GM18502 (cell line): ENCODE data around the gene DYNLL2.
"Not testable (repeated sequence)": the region's sequence is repeated elsewhere in the genome, so short reads cannot be mapped to it uniquely, and the experiment has no call there.

ENCODE experiments used
- ATAC-seq: cut with Tn5 transposase; IDR thresholded peaks from one replicate; pipeline ENCODE4 v1.9.1; 2021; ENCODE audit warnings: mild to moderate bottlenecking; ENCODE audit not compliant: unreplicated experiment, poor library complexity

Gene DYNLL2

DNA sequence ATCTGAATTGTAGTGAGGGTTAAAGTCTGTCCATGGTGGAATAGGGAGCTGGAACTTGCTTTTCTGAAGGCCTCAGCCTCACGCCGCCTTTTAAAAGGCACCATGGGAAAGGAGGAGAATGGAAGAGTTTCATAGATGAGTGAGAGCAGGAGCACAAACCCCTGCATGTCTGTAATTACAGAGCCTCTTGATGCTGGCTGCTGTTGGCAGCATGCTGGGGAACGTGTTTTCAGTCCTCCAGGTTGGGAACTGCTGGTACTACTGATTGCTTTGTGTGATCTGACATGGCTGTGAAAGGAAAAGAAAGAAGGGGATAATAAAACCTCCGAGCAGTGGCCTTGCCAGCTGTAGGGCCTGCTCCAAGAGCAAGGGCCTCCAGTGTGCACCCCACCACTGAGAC, 16.8 kb upstream of the DYNLL2 start:
- no peak for ATAC-seq

GRCh38 chr17:58072862-58073261, 10.4 kb upstream of the DYNLL2 start:
- no peak for ATAC-seq

DNA sequence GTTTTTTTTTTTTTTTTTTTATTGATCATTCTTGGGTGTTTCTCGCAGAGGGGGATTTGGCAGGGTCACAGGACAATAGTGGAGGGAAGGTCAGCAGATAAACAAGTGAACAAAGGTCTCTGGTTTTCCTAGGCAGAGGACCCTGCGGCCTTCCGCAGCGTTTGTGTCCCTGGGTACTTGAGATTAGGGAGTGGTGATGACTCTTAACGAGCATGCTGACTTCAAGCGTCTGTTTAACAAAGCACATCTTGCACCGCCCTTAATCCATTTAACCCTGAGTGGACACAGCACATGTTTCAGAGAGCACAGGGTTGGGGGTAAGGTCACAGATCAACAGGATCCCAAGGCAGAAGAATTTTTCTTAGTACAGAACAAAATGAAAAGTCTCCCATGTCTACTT, 10.0 kb upstream of the DYNLL2 start:
- ATAC-seq, result not testable (repeated sequence)

- not testable (repeated sequence) for ATAC-seq
Measured at GRCh38 chr17:58074406-58074805, 8.8 kb upstream of the DYNLL2 start.

GRCh38 chr17:58079300-58080033, 3.8 kb upstream of the DYNLL2 start:
- ATAC-seq, result no peak

GRCh38 chr17:58081646-58082340, 1.4 kb upstream of the DYNLL2 start:
- no peak for ATAC-seq

DNA sequence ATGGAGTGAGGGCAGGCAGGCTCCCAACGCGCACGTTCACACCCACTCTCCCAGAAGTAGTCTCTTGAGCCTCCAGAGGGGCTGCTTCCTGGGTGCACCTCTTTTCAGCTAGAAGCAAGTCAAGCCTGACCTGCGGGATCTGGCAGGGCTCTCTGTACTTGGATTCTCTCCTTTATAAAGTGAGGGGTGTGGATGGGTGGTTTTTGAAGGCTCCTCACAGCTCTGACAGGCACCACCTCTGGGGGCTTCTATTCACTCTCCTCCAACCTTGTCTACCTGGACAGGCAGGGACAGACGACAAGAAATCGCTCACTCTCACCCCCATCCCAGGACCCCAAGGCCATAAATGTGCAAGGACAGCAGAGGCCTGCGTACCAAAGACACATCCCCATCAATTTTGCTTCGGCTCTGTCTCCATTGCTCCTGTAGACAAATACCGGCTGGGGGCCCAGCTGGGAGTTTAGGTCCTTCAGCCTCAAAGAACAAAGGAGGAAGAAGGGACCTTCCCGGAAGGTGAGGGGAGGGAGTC, 814 bp upstream of the DYNLL2 start:
- ATAC-seq, result no peak

- peak; percentile 56 for ATAC-seq
Measured at GRCh38 chr17:58083491-58084316, 485 bp downstream of the DYNLL2 start.

GRCh38 chr17:58084317-58084981, 1.2 kb downstream of the DYNLL2 start:
- no peak for ATAC-seq

DNA sequence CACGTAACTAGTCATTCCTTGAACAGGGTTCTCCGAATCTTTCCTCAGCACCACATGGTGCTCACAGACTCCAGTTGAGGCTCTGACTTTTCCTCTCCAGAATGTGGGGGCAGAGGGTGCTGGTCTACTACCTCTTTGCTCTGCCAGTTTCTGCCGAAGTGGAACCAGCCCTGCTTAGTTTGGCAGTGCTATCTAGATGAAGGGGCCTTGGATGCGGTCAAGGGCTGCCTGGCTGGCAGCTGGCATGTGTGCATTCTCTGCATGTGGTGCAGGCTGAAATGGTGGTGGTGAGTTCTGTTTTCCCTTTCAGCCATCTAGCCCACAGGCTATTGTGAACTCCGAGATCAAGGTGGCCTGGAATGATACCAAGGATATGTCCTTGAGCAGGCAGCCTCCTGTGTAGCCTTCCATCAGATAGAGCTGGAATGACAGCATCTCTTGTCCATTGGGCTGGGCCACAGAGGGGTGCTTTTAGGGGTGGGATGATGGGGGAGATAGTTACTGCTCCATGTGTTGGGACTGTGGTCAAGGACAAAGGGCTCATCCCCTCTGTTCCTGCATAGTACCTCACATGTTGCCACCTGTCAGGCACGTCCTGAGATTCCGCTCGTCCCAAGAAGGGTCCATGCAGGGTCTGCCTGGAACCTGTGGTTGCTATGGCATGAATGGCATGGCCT, 2.0 kb downstream of the DYNLL2 start:
- ATAC-seq, result no peak

DNA sequence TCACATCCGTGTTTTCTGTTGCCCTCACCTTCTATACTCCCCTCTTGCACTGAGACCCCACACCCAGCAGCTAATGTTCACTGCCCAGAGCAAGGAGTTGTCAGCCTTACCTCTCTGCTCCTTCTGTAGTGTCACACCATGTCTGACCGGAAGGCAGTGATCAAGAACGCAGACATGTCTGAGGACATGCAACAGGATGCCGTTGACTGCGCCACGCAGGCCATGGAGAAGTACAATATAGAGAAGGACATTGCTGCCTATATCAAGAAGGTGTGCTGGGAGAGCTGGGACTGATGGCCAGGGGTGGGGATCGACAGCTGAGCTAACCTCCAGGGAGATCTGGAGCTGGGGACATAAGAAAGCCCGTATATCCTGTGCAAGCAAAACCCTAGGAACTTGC, 3.7 kb downstream of the DYNLL2 start:
- no peak for ATAC-seq

DNA sequence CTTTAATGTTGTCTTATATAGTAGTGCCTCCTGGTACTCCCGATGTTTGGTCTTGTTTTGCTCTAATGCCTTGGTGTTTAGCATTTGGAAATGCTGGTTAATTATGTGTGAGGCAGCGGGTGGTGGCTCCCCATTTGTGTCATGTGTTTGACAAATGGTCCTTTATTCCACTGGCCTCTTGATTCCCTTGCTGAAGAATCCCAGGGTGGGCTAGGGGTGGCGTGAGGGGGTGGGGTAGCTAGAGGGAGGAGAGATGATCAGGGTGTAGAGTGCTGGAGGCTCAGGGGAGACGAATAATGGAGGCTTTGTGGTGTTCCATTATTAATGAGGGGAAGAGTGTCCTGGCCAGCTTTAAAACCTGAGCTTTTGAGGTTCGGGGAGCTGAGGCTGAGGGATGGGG, 5.4 kb downstream of the DYNLL2 start:
- ATAC-seq, result no peak

- no peak for ATAC-seq
Measured at GRCh38 chr17:58089111-58089510, 5.9 kb downstream of the DYNLL2 start.

DNA sequence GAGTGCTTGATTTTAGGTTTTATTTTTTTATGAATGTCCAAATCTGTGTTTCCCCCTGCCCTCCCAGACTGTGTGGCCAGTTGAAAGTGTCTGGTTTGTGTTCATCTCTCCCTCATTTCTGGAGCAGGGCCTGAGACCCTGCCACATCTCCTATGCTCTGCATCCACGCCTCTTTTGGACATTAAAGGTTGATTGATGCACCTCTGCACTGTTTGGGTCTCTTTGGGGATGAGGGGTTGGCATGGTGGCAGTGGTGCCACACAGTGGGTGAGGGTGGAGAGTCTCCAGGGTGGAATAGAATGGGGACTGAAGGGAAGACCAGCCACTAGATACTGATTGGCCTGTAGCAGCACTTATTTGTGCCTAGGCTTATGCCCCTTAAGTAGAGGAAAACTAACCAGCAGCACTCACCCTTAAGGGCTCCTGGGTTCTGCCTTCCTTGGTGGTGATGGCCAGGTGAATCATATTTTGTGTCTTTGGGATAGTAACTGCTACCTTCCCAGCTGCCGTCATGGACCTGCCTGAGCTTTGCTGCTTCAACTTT, 7.9 kb downstream of the DYNLL2 start:
- ATAC-seq, result no peak

GRCh38 chr17:58092101-58092796, 9.0 kb downstream of the DYNLL2 start:
- ATAC-seq, result no peak

DNA sequence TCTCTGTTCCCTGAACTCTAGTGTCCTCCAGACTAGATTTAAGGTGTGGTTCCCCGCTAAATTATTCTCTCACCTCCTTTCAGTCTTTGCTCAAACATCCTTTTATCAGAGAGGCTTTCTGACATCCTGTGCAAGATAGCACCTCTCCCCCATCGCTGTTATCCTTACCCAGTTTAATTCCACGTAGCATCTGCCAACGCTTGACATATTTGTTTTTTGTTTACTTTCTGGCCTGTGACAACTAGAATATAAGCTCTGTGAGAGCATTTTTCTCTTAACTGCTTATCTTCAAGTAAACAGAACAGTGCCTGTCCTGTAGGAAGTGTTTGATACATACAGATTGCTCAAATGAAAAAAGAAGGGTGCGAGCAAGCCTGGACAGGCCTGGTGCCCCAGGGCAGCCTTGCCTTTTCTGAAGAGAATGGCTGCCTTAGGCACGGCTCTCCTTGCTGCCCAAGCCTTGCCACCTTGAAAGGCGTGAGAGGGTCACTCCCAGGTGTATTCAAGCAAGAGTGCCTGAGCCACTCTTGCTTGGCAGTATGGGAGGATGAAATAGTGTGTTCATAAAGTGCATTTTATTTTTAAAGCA, 9.7 kb downstream of the DYNLL2 start:
- ATAC-seq, result no peak

DNA sequence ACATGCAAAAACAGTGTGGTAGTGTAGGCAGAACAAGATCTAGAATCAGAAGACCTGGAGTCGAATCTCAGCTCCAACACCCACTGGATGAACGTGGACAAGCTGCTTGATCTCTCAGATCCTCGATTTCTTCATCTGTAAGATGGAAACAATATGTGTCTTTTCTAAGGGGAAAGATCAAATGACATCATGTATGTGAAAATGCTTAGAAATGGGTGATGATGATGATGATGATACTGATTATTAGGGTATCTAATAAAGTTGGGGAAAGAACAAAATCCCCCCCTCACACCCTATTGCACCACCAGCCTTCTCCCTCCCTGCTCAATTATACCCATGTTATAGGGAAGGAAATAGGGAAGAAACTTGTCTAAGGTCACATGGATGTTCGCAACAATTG, 10.9 kb downstream of the DYNLL2 start:
- no peak for ATAC-seq

DNA sequence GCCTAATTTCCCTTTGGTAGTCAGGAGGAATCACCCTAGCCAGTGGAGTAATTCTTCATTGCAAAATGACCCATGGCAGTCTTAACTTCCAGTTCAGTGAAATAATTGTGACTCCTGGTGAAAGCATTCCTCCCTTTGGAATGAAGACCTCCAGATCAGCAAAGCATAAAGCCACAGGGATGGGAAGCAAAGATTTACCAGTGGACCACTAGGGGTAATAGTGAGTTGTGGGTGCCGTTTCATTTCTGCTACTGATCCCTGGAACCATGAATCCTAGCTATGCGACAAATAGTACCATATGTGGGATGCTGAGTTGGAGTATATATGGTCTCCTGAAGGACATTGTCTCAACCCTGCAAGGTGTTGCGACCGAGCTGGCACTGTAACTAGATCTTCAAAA, 13.7 kb downstream of the DYNLL2 start:
- no peak for ATAC-seq
